HCEC 1CT (cell line): Measurements from ENCODE around the gene MAPRE2.
"Not testable (repeated sequence)": the region's sequence is repeated elsewhere in the genome, so short reads cannot be mapped to it uniquely, and the experiment has no call there.

ENCODE experiments used
- DNase-seq: peaks from one replicate; pipeline ENCODE4 v3.0.0-alpha.2; 2017

Gene MAPRE2

DNA sequence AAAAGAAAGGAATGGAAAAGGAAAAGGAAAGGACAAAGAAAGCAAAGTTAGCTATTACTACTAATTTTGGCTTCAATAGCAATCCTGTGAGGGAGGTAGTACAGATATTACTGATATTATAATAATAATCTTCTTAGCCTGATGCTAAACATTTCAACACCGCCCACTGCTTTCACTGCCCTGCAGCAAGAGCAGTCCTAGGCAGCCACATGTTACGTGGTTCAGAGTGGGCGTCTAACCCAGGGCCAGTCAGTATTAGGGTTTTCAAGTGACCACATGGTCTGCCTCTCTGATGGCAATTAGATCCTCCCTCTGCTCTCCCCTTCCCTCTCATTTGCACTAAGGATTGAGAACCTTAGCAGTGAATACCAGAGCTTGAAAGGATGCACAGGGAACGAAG is 116.0 kb downstream of the MAPRE2 start:
- no peak for DNase-seq

DNA sequence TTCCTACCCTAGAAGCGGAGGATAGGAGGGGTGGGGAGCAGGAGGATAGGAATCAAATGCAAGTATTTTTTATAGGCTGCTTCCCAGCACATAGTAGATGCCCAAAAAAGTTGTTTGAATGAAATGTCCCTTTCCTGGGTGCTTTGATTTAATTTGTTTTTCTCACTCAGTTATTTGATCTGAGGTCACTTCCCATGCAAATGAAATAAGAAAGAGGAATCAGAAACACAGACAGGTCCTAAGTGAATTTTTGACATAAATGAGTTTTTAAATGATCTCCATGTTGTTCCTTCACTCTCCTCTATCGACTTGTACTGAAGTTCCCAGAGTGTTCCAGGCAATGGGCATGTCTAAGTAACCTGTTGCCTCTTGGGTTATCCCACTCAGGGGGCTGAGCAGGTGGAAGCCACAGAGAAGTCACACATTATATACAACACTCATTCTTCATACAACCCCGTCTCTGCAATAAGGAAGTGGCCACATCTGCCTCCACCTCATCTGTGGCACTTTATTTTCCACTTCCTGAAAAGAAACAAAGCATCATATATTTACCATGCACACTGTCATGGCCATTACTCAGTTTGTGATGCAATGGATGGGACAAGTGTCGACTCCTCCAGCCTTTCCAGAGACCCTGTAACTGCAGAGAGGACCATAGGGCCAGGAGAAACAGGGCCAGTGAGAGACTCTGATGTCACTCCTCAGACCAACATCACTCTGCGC is 117.7 kb downstream of the MAPRE2 start:
- no peak for DNase-seq

DNA sequence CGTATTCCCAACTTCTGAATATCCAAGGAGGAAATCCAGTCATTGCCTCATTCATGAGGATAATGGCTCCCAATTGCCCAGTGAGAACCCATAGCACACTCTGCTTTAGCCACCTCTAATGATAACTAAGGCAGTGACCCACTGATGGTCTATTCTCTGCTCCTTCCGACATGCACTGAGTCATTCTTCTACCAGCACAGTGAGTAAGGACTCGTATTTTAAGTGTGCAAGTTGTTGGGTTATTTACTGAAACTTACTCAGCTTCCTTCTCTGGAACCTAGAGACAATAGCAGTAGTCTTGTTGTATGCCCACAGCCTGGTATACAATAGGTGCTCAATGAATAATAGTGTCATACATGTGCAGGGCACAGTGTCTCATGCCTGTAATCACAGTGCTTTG is 118.6 kb downstream of the MAPRE2 start:
- peak; percentile 15 for DNase-seq

DNA sequence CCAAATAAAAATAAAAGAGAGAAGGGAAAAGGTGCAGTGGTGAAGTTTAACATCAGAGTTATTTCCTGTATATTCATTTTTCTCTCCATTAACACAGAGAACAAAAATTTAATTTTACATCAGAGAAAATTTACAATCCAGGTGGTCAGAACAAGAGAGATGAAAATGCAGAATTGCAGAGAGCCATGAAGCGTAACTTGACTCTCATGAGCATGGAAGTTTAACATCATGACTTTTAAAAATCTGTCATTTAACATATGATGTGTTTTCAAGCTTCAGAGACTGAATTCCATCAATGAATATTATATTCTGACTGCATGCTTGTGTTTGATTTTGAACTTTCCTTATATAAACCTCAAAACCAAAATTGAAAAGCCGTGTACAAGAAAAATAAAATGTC is 120.3 kb downstream of the MAPRE2 start:
- DNase-seq = no peak

DNA sequence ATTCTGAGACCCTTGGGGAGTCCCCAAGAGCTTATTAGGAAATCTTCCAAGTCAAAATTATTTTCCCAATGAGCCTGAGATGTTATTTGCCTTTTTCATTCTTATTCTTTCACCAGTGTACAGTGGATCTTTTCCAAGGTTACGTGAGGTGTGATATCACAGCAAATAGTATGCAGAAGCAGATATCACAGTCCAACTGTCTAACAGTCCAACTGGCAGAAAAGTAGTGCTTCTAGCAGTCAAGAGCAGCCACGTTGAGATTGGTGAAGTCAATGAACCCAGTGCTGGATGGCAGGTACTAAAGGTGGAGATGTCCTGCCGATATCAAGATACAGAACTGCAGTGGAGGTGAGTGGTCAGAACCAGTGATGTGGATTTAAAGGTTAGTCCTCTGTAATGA is 120.7 kb downstream of the MAPRE2 start:
- DNase-seq = no peak

DNA sequence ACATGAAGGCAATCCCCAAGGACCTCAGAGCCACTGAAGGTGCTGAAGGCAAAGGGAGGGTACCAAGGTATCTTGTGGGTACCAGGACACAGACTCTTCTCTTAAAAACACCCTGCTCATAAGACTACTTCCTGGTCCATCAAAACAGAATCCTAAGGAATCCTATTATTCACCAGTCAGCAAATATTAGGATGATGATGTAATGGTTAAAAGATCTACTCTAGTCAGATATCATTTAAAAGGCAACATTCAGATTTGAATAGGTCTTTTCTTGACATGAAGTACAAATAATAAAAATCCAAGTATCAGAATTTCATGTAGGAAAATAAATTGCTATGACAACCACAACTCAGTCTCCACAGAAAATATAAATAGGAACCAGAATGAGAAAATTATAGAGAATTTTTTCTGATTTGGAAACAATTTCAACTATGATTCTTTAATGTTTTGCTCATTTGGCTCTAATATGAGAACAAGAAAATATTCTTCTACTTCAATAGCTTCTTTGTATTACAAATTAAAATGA is 121.9 kb downstream of the MAPRE2 start:
- DNase-seq = peak; percentile 7

DNA sequence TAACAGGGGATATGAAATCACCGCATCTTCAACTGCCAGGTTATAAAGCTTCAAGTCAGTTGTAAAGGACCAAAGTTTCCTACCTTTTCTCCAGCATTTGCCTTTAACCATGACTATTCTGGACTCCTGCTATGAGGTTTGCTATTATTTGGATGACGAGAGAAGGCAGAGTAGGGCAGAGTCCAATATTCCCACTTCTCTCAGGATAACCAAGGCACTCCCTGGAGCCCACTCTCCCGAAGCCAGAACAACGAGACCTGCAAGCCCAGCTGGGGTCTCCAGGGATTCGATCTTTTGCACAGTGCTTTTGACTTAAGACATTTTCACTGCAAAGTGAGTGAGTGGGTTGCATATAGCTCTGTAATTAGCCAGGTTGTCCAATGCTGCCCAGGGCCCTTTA is 122.5 kb downstream of the MAPRE2 start:
- DNase-seq = no peak

DNA sequence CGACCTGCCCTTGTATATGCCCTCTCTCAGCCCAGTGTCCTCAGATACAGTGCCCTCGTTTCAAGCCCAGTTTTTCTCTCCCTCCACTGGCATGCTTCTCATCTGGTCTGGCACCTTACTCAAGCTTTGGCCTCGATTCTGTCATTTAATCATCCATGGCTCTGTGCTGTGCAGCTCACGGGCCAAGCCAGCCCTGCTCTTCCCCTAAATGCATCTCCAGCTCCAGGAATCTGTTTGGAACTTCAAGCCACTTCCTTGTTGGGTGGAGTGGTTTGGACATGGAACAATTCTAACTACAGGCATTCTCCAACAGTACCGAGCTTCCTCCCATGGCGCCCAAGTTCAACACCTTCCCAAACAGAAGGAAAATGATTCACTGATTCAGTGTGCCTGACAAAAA is 122.9 kb downstream of the MAPRE2 start:
- no peak for DNase-seq

DNA sequence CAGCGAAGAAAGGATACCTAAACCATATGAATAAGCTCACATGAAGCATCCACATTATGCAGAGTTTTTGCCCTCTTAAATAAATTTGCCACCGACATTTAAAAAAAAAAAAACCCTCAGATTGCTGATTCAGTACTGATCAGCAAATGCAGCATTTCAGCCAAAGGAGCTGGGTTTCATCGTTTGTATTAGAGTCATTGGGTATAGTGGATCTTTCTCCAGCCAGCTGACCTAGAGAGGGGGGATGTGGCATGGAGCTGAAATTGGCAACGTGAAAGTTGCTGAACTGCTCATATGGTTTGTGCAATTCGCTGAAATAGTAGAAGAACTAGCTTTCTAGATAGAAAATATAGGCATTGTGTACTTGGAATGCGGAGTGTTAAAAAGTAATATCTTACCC is 126.1 kb downstream of the MAPRE2 start:
- DNase-seq = no peak

DNA sequence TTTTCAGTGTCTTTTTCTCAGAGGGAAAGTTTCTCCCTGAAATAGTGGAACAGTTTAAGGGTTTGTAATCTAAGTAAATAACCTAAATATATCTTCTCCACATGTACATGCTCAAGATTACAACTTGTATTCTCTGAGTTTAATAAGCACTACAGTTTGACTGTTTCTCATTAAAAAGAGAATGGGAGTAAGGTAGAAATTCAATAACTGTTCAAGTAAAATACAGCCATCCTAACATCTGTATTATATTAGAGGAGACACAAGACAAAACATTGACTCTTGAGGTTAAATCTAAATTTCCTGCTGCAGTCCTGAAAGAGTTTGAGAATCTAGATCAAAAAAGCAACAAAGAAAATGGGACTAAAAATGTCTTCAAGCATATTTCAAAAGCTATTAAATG is 126.6 kb downstream of the MAPRE2 start:
- DNase-seq = no peak

DNA sequence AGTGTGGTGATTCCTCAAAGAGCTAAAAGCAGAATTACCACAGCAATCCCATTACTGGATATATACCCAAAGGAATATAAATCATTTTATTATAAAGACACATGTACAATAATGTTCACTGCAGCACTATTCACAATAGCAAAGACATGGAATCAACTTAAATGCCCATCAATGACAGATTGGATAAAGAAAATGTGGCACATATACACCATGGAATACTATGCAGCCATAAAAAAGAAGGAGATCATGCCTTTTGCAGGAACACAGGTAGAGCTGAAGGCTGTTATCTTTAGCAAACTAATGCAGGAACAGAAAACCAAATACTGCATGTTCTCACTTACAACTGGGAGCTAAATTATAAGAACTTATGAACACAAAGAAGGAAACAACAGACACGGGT is 129.1 kb downstream of the MAPRE2 start:
- not testable (repeated sequence) for DNase-seq

DNA sequence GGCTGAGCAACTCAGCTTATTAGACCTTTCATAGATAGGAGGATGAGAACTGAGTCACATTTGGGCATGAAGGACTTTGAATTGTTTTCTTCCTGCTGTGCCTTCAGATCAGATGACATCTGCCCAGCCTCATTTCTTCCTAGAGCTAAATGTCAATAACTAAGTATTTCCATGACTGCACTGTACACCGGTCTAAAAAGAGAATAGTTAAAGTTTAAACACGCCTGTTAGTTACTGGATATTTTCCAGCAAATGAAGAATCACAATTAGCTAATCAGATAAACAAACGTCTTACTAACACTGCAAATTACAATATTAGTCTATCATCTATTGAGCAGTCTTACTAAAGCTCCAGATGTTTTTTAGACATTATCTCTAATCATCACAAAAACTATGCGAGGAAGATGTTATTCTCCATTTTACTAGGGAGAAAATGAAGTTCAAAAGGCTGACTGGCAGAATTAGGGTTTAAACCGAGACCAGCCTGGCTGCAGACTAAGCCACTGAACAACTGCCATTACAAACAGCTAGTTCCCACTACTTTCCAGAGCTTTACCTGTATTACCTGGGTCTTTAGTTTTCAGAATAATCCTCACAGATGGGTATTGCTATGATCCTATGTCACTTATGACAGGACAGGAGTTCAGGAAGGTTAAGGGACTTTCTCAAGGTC is 130.2 kb downstream of the MAPRE2 start:
- no peak for DNase-seq

DNA sequence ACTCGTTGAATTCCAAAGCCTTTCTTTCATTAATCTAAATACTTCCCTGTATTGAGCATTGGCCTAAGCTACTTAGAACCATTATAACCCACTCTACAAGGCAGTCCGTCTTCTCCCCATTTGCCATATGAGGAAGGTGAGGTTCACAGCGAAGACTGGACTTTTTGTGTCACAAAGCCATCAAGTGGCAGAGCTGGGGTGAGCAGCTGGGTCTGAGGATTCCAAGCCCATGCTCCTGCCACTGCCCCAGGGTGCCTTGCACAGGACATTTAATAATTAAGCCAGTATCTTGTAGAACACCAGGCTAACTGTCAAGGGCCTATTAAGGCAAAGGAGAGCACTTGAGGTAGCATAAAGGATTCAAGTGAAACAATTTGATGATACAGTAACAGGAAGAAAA is 130.8 kb downstream of the MAPRE2 start:
- no peak for DNase-seq

DNA sequence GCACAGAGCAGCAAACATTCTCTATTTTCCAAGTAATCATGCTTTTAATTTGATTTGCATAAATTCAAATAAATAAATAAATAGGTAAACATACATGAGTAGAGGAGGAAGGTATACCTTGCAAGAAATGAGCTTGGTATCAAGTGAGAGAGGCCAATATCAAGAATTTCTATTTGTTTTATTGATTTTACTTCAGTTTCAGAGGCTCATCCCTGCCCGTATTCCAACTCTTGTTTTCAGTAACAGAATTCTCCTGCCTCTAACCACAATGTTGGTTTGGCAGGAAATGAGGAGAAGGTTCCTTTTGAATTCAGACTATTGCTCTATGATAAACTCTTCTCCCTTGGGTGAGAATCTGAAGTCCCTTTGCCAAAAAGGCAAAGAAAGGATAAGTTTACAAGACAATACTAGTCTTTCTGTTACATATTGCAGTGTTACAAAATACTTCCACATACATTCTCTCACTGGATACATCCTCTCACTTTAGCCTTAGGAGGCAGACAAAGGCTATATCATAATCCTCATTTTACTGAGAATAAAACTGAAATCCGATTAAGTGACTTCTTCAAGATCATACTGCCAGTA is 131.3 kb downstream of the MAPRE2 start:
- no peak for DNase-seq

DNA sequence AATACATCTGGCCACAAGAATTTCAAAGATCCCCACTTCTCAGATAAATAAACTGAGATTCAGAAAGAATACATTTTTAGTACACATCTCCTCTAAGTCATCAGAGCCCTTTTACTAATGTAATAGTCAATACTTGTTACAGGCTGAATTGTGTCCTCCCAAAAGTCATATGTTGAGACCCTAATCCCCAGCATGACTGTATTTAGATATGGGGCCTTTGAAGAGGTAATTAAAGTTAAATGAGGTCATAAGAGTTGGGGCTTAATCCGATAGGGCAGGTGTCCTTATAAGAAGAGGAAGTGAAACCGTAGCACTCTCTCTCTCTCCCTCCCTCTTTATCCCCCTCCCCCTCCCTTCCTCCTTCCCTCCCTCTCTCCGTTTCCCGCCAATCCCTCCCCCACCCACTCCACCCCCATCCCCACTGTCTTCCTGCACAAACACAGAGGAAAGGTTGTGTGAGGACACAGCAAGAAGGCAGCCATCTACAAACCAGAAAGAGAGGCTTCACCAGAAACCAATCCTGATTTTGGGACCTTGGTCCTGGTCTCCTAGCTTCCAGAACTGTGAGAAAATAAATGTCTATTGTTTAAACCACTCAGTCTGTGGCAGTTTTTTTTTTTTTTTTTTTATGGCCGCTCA is 133.0 kb downstream of the MAPRE2 start:
- no peak for DNase-seq

DNA sequence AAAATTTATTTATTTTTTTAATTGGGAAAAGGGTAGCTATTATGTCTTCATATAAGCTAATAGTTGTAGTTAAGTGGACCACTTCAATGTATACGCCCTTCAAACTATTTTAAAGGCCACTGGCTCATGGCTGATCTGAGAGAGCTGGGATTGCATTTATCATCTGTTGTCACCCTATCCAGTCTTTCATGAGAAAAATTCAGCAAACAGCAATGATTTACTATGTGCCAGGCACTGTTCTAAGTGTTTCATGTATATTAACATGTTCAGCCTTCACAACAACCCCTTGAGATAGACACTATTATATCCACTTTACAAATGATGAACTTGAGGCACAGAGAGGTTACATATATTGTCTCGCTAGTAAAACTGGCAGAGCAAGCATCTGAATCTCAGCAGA is 133.5 kb downstream of the MAPRE2 start:
- DNase-seq = no peak

DNA sequence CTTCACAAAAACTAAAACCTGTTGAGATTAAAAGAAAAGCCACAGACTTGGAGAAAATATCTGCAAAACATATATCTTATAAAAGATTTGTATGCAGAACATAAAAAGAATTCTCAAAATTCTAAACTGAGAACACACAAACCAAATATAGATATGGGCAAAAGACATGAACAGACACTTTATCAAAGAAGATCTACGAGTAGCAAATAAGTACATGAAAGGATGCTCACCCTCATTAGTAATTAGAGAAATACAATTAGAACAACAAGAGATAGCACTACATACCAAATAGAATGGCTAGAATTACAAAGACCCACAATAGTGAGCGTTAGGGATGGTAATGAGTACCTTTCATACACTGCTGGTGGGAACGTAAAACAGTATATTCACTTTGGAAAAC is 135.7 kb downstream of the MAPRE2 start:
- no peak for DNase-seq

DNA sequence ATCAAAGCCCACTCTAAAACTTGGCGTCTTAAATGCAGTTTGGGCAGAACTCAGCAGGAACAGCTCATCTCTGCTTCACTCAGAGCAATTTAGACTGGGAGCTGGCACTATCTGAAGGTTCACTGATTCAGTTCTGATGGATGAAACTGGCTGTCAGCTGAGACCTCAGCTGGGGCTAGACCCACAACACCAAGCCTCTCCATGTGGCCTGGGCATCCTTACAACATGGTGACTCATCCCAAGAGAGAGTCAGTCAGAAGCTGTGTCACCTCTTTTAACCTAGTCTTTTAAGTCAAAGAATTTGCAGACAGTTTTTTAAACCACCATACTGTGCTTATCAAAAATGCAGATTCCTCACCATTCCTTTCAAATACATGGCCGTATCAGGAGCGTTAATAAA is 137.0 kb downstream of the MAPRE2 start:
- DNase-seq = peak; percentile 76

DNA sequence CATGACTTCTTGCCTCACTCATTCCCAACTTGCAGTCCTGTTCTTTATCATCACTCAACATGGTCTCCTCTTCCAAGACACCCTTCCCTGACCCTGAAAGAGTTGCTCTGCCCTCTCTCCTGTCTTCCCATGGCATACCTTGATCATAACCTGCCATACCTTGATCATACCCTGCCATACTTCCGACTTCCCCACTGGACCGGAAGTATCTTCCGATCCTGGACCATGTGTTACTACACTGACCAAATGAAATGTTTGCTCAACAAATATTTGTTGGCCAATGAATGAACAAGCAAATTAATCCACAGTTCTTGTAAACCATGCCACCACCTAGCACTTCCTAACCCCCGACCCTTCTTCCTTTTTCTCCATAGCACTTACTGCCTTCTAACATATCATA is 138.7 kb downstream of the MAPRE2 start:
- DNase-seq = no peak

DNA sequence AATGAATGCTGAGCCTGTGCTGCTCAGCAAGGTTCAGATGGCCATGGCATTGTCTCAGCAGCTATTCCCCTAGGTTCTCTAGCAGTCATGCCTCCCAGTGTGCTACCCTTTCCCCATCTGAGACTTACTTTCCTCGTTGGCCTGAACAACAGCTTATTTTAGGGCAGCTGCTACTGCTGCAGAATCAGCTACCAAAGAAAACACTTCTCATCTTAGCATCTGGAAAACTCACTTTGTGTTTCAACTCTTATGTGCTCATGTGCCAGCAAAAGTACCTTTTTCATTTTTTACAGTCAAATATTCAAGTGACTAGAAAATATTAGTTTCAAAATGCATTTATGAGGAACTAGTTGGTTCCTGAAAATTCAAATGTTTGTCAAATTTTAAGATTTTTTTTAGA is 139.2 kb downstream of the MAPRE2 start:
- no peak for DNase-seq

DNA sequence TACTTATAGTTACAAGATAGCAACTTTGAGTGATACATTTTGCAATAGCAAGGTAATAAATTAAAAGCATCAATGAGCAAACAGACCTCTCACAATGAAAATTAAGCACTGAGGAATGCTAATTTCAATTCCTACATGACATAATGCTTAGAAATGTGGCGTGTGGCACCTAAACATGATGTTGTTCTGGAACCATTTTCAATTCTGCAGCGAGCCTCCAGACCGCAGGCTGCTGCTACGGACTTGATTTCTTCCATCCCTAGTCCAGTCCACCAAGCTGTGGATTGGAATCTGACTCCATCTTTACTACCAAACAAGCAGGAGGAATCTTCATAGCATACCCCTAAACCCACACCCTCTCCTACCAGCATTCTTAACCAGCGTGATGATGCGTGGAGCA is 140.9 kb downstream of the MAPRE2 start:
- no peak for DNase-seq

DNA sequence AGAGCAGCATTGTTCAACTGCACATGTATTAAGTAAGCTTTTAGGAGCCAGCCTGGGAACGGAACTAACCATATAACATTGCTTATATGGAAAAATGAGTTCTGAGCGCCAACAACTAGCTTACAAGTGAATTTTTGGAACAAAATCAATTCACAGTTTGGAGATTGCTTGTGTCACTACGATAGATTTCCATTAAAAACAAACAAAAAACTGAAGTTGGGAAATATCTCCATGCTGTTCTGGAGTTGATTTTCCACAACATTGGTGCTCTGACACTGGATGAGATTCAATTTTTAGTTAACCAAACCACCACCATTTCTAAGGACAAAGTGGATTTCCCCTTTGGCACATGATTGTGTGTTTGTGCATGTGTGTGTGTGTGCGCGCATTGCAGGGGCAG is 142.7 kb downstream of the MAPRE2 start:
- no peak for DNase-seq

DNA sequence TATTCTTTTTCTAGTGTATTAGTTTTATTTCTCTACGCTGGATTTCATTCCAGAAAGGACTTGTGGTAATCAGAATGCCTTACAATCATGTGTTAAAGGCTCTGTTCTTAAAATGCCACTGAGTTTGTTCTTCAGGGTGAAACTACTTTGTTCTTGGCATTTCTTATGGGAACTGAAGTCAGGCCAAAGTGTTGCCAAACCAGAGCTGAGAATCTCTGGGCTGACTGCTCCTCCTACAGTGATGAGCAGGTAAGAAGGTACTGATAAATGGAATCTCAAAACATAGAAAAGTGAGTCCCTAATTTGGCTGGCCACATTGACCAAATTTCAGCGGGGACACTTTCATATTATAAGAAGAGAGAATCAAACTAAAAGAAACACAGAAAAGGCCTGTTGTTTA is 144.6 kb downstream of the MAPRE2 start:
- DNase-seq = no peak
